CD1c-positive myeloid dendritic cell (primary cell): ENCODE data around the gene DLGAP1.

Experiments
- DNase-seq: peaks from one replicate; pipeline ENCODE4 v3.0.0-alpha.2; 2016; ENCODE audit errors: extremely low spot score

Gene DLGAP1

DNA sequence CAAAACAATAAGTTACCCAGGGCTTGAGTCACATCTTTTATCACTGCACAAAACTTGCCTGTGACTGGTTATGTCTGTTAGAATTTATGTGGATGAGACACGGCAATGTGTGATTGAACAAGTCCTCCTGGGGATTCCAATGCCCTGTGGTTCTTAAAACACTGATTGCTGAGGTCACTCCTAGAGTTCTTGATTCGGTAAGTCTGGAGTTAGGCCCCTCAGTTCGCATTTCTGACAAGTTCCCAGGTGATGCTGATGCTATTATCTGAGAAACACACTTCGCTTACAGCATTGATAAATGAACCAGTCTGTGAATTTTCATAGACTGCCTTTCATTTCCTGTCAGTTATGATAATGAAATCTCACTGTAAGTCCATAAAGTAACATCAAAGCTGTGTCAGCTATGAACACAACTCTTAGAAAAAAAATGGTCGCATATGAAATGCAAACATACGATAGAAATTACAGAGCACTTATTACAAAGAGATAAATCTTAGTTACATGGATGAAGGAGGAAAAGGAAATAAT lies 214.0 kb downstream of the DLGAP1 start:
- no peak for DNase-seq

DNA sequence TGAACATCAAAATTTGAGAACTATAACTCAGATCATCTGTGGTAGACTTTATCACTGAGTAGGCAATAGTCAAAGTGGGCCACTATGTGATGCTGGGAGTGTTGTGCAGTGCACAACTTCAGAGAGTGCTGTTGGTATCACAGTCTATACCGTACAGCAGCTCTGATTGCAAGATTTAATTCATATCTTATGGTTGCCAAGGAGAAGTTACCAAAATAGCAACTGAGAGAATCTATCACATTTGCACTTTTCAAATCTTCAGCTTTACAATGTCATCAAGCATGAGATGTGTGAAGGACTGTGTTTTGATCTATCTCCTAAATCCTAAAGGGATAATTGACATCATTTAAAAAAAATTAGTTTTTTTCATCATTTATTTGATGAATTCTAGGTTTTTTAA lies 216.1 kb downstream of the DLGAP1 start:
- DNase-seq, result no peak

DNA sequence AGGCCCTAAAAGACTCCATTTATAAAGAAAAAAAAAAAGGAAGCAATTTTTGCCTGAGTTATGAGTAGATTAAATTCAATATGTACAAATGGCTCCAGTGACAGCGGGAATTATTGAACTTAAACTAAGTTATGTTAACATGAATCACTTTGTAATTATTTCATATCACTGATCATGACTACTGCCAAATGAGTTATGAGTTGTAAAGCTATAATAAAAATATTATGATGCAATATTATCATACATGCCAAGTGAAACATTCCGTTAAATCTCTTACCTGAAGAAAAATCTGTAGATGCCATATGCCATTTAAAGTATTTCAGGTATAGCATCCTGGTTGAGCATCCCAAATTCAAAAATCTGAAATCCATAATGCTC lies 217.5 kb downstream of the DLGAP1 start:
- no peak for DNase-seq

DNA sequence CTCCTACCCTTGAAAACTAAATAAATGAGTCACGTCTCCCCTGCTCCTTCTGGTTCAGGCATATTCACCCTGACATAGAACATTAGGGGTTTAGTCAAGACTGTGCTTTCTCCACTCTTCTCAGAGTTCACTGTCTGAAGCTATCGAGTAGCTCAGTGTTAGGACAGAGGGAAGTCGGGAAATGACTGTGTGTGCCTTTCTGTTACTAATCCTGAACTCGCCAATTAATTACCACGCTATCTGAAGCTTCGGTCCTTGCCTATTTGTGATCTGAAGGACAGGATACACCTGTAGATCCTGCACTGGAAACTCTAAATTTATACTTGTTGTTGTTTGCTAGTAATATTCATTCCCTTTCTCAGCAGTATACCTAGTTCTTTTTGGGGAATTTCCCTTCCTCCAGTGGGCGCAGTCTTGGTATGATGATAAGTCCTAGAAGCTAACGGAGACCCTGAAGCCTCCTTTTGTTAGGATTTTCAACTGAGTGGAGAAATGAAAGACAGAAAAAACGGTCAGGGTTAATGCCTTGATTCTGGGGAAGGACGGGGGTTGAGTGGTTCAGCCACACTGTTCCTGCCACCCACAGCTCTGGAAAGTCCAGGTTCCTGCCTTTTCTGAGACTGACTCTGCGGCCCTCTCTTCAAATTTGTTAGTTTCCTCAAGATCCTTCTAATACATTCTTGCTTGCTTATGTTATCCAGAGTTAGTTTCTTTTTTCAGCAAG lies 218.0 kb downstream of the DLGAP1 start:
- DNase-seq, result no peak

- no peak for DNase-seq
Measured at GRCh38 chr18:4233468-4233867, 221.6 kb downstream of the DLGAP1 start.

- no peak for DNase-seq
Measured at GRCh38 chr18:4232656-4233055, 222.5 kb downstream of the DLGAP1 start.

DNA sequence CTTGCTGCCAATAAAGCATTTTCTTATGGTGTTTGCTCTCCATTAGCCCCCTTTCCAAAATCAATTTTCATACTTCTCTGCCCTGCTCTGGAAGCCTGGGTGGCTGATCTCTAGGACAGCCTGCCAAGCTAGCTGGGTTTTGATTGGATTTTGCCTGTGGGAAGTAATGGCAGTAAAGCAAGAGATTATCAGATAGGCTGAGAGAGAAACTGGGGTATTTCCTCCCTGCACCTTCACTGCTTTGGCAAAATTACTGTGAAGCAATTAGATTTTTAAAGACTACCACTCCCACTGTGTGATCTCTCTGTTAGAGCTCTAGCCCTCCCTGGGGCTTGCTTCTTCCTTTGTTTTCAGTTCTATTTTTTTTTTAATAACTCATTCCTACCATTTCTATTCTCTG lies 223.8 kb downstream of the DLGAP1 start:
- no peak for DNase-seq

GRCh38 chr18:4230450-4231168 lies 224.5 kb downstream of the DLGAP1 start:
- no peak for DNase-seq

- no peak for DNase-seq
Measured at GRCh38 chr18:4224031-4224704, 230.9 kb downstream of the DLGAP1 start.

DNA sequence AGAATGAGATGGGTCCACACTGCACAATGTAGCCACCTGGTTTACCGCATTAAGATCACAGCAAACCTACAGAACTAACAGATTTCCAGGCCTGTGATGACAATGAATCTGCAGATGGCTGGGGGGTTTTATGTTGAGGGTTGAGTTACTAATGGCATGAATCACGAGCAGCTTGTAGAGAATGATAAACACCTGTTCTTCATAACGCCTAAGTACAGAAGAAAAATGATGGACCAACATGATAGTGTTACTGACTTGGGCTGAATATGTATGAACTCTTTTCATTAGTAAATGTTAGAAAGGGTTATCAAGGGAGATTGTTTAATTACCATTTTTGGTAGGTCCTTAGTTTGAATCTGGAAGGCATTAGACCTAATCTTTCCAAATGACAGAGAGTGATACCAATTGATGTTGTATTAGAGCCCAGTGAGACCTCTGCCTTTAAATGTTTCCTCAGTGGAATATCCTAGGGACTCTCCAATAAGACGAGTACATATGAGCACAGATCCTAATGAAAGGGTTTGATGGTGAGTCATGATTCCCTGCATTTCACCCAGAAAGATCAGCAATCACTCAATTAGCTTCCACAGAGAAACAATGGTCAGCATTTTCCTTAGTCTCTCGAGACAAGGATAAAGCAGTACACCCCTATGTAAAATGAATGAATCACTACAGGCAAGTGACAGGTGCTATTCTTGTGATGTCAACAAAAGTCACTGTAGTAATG lies 243.8 kb downstream of the DLGAP1 start:
- DNase-seq, result no peak

DNA sequence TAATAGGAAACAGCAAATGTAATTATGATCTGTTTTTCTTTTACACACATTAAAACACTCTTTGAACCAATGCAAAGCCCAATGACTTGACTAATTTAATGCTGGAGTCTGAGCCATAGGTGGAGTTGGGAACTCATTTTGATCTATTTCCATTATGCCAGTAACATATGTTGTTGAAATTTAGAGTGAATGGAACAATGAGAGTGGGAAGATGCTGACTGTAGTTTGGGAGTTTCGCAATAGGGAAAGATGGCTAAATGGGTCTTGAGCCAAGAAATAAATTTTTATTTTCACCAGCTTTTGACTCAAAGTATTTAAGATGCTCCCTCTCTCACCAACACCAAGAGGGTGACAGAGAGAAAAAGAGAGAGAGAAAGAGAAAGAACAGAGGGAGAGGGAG lies 246.7 kb downstream of the DLGAP1 start:
- no peak for DNase-seq

DNA sequence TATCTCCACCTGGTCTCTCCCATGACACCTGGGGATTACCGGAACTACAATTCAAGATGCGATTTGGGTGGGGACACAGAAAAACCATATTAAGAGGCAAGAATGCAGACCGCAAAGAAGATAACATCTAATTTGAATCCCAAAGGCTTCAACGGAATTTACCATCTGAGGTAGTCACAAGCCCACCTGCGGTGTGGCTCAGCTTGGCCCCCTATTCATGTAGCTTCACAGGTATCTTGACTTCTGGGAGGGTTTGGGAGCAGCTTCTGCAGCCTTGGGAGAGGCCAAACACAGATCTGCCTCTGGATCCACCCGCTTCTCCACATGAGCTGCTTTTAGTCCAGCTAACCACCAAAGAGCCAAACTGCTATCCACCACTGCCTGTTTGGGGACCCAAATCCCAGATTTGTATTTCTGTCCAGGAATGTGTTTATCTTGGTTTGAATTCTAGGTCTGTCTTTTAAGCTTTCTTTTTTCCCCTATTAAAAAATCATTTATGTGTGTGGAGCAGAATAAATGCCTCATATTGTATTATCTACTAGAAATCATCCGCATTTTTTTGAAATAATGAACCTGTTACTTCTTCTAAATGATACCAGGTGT lies 247.6 kb downstream of the DLGAP1 start:
- no peak for DNase-seq

GRCh38 chr18:4204438-4204720 lies 250.7 kb downstream of the DLGAP1 start:
- DNase-seq, result no peak

GRCh38 chr18:4203568-4204437 lies 251.3 kb downstream of the DLGAP1 start:
- DNase-seq, result no peak

DNA sequence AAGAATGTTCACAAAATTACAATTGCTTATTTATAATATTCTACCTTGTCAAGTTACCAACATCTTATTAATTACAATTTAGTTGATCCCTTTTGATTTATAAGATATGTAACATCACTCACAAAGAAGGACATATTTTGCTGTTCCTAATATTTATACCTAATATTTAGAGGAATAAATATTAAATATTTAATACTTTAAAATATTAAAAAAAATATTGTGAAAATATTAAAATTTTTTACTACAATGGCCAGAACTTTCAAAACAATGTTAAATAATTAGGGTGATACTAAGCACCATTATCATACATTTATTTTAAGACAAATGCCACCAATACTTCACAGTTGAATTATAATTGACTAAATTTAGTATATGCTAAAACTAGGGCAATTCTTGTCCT lies 254.7 kb downstream of the DLGAP1 start:
- DNase-seq, result no peak

DNA sequence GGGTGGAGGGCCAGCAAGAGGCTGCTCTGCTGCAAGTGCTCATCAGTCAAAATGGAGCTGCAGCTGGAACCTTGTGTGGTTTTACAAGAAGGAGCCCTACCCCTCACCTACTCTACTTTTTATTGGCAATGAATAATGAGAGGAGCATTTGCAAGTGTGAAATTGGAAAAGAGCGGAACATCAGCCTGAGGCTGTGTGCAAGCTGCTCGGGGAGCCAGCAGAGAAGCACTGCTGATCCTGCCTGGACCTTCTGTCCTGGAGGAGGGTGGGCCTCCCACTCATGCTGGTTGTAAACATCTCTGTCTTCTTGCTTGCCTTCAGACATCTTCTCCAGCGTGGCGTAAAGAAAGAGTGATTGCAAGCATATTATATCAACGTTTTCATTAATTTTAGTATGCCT lies 256.2 kb downstream of the DLGAP1 start:
- DNase-seq, result no peak

DNA sequence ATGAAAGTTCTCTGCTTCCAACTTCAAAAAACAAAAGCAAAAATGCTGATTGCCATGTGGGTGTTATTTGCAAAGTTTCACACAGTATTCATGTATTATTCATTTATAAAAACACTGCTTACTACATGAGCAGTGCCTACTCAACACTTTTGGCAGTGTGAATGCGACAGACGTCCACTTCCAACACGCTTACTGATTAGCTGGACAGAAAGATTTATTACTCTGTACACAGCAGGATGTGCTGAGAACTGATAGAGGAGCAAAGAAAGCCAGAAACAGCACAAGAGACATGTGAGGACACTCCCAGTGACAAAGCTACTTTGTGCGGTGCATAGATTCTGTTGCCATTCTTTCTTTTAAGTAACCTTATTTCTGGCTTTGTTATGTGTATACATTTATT lies 258.8 kb downstream of the DLGAP1 start:
- no peak for DNase-seq

DNA sequence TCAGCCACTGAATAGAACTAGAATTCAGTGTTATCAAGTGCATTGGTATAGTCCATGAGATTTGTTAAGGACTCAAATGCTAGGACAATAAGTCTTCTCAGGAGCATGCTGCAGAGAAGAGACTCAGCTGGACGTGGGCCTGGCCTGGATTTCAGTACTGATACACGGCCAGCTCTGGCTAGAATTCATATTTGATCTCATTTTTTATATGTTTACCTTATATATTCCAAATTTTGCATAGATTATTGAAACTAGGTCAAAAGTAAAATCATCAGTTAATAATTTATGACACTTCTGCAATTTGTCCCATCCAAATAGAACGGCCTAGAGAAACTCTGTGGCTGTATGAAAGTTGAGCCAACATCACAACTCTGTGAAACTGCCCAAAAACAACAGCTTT lies 262.0 kb downstream of the DLGAP1 start:
- DNase-seq, result no peak

DNA sequence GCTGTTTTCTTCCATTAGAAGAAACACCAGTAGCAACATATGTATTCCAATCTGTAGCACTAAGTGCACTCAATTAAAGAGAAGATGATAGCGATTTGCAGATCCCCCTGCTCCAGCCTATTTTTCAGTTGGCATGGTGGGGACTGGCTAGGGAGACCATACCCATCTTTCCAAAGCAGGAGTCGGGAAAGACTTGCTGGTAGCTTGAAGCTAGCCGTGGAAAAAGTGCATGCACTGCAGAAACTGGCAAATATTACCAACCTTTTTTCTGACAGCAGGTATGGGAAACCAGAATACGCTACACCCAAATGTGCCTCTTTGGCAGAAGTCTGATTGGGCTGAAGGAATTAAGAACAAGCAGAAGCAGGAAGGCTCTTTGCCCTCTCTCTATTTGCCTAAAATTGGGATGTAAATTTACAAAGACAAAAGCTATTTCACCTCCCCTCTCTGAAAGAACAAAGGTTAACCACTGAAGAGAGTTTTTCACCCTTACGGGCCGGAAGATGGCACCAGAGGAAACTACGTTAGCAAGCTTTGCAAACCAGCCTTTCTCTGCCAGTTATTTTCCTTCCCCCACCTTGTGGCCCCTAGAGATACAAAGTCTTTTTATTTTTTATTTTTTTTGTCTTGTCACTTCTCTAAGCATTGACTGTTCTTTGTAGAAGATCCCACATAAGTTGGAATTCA lies 273.1 kb downstream of the DLGAP1 start:
- DNase-seq, result no peak

DNA sequence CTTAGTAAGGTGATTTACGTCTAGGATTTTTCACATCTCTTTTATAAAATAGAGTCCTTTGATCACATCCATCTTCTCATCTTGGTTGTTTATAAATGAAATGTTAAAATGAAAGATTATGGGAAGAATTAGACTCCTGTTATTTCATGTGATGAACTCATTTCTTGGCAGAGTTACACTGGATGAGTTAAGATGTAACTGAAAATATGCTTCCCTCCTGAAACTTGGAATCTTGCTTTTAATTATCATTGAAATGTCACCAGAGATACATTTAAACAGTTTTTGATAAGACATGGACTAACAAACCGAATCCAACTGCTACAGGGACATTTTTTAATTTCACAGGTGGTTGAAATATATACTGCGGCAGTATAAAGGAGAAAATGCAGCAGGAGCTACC lies 274.0 kb downstream of the DLGAP1 start:
- no peak for DNase-seq
